Fibroblast of mammary gland (primary cell): ENCODE measurements around the gene SIGMAR1.

Experiments used
- DNase-seq: peaks from one replicate; pipeline ENCODE4 v3.0.0-alpha.2; 2010; ENCODE audit warnings: low read depth
- H3K4me3 ChIP-seq: 2 replicates; pipeline ENCODE4 v1.5.1; 2011; ENCODE audit warnings: low read depth, mild to moderate bottlenecking, low read length, moderate library complexity; ENCODE audit not compliant: control insufficient read depth
- CTCF ChIP-seq: conservative IDR thresholded peaks from 2 replicates; pipeline ENCODE4 v1.5.1; 2011; ENCODE audit warnings: low read depth, low read length, inconsistent platforms; ENCODE audit not compliant: control insufficient read depth, insufficient read depth

The SIGMAR1 gene

DNA sequence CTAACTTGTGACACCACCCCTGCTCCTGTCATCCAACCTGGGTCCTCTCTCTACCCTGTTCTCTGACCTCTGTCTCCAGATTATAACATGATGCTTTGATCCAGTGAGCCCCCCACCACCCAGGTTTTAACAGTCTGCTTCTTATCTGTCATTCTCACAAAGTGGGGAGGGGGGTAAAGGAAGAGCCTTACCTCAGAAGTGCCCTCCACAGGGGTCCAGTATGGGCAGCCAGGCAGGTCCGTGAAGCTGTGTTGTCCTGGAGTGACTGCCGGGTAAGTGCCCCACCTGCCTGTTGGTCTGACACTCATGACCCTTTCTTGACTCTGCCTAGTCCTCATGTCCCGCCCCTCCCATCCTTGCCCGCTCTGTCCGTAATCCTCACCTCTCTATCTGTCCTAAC, 17.8 kb upstream of the SIGMAR1 start:
- TF ChIP-seq CTCF, result no peak
- DNase-seq, result no peak
- H3K4me3 ChIP-seq, result no peak overlapping the region

DNA sequence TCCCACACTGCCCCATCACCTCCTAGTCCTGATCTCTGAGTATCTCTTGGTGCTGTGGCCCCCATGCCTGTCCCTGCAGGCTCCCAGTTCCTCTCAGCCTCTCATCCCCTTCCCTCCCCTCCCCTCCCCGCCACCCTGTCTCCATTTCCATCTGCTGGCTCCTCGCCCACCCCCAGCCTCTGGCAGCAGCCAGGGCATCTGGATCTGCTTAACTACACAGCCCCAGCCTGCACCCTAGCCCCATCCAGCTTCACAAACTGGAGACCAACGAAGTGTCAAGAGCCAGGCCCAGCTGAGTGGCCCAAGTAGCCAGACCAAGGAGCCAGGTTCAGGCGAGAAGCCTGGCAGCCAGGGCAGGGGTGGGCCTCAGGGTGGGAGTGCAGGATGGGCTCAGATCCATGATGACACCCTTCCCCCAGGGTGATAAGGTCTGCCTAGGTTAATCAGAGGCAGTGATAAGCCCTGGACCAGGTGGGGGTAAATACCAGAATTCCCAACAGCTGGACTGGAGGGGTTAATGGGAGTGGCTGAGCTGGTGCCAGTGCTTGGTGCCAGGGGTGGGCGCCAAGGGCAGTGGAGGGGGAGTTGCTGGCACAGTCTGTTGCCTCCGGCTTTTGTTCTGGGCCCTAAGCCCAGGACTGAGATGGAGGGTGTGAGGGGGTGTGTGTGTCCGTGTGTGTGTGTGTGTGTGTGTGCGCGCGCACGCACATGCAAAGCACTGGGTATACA, 16.9 kb upstream of the SIGMAR1 start:
- DNase-seq, result peak; percentile 80
- TF ChIP-seq CTCF, result no peak
- H3K4me3 ChIP-seq, result no peak overlapping the region

DNA sequence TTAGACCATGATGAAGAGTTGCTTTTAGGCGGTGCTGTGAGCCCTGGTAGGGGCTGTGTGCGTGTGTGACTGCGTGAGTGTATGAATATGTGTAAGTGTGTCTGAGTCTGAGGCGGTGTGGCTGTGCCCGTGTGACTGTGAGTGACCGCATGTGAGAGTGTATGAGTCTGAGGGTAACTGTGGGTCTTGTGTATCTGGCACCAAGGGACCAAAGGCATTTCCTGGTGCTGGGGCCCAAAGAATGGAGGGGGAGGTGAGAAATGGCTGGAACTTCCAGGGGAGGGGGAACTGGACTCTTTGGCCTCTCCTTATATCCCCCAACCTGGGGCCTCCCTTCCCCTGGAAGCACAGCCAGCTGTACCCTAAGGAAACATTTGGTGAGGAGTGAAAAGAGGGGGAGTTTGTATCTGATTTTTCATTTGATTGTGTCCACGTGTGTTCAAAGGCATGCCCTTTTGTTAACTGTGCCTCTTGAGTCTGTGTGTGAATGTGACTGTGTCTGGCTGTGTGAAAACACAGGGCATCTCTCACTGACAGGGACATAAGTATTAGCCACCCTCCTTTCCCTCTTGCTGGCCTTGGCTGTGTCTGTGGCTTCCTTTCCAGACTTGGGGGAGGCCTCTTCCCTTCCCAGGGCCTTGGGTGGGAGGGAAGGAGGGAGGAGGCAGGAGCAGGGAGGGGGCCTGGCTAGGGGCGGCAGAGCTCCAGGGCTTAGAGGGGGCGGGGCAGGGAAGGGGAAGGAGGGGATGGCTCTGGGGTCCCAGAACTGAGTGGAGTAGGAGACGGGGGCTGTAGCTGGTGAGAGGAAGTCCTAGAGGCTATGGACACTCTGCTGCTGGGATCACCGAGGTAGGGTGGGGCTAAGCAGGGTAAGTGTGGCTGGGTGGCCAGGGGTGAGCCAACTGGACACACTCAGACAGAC, 15.8 kb upstream of the SIGMAR1 start:
- H3K4me3 ChIP-seq, result no peak overlapping the region
- no peak for TF ChIP-seq CTCF
- DNase-seq, result peak; percentile 41

- peak overlapping the region; percentile 54 for H3K4me3 ChIP-seq
These were observed 15.0 kb upstream of the SIGMAR1 start for GRCh38 chr9:34652602-34653000.

DNA sequence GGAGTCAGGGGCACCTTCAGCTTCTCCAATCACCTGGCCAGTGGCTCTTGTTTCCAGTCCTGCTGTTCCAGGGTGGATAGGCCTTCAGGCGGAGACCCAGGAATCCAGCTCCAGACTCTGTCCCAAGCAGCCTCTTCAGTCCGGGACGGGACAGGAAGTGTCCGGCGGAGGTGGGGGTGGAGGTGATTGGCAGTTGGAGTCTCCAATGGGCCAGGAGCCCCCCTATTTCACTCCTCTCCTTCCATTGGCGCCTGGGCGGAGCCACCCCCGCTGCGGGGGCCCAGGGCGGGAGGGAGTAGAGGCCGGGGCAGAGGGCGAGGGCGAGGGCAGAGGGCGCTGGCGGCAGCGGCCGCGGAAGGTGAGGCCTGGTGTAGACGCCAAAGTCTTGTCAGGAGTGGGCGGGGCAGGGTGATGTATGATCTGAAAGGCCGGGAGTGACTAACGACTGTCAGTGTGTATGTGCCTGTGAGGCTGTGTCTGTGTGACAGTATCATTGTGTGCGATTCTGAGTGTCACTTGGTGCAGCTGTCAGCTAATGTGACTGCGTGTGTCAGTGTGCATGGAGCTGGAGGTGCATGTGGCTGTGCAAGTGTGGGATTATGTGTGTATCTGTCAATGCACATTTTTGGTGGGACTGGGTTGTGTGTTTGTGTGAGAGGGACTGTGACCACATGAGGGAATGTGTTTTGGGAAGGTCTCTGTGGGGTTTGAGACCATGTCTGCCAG, 14.5 kb upstream of the SIGMAR1 start, which contains the start of gene IL11RA:
Gene IL11RA, plus strand, starts transcription at position 310 of the 726 bp plus-strand sequence. CDS start 3,033 bp downstream, outside the sequence.
- peak; percentile 86 for DNase-seq
- H3K4me3 ChIP-seq, result peak within 1 kb of the TSS; percentile 54
- no peak for TF ChIP-seq CTCF

More at GRCh38 chr9:34652602-34653000, 15.0 kb upstream of the SIGMAR1 start:
- DNase-seq, result peak; percentile 26
- no peak for TF ChIP-seq CTCF

DNA sequence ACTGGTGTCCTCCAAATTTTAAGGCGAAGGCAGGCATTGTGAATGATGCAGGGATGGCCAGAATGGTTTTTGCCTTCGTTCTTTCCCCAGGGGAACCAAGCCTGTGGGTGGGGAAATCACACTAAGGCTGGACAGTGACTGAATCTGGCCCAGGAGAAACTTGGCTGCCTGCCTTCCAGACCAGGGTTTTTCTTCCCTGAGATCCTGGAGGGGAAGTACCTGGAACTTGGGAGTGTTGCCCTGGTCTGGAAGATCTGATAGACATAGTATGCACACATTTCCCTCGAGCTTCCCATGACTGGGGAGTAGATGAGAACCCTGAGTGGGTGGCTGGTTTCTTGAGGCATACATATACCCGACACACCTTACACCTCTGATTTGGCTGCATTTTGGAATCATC, 13.7 kb upstream of the SIGMAR1 start:
- peak overlapping the region; percentile 54 for H3K4me3 ChIP-seq
- peak; percentile 72 for DNase-seq
- no peak for TF ChIP-seq CTCF
